Mucosa of descending colon (tissue), 3 donors: ENCODE measurements around the gene PLEKHD1. TPM values are rescaled to one million over a fixed set of nuclear protein-coding genes. Genes with fewer than 3 reads are reported as not detected.

Experiments
- ATAC-seq: fragments of 200-7000 bp; cut with Tn5 transposase; one replicate; pipeline ENCODE4 v1.9.1; 2020; ENCODE audit warnings: mild to moderate bottlenecking, moderate library complexity
- DNase-seq, 3 donors: peaks; one replicate each; pipeline ENCODE4 v3.0.0-alpha.2; 2020
- H3K36me3 ChIP-seq: fragments of 200-600 bp; one replicate; pipeline ENCODE4 v1.8.0; 2021; ENCODE audit warnings: low read depth, mild to moderate bottlenecking
- H3K4me1 ChIP-seq: fragments of 200-600 bp; one replicate; pipeline ENCODE4 v1.8.0; 2021; ENCODE audit warnings: low read depth, mild to moderate bottlenecking
- H3K4me3 ChIP-seq: fragments of 200-600 bp; one replicate; pipeline ENCODE4 v1.8.0; 2021; ENCODE audit warnings: mild to moderate bottlenecking
- H3K9me3 ChIP-seq: fragments of 200-600 bp; one replicate; pipeline ENCODE4 v1.8.0; 2021; ENCODE audit warnings: mild to moderate bottlenecking
- intact Hi-C, 2 donors: fragments of 100-400 bp; cut with DNase I in 1 of 2; cut with micrococcal nuclease in 1 of 2; formaldehyde crosslinking; loops; one replicate each; pipeline versions ENCODE4 v1.11.0 to v1.11.1; 2022; cut with DNase I, micrococcal nuclease
- total RNA-seq, 3 donors: library from RNA; stranded (reverse); fragmentation: NEBNext Ultra II Directional in 2 of 3; extraction: Animal tissue kit (Norgen Biotek cat#: 25700) in 2 of 3; gene quantifications; one replicate each; pipeline versions ENCODE4 v1.2.1 to v1.2.4, GENCODE V29; 2021 to 2023
- TF ChIP-seq, protein P1 (sequence below): fragments of 200-600 bp; IDR thresholded peaks from one replicate; pipeline ENCODE4 v1.8.0; 2022; ENCODE audit warnings: antibody characterized with exemption, mild to moderate bottlenecking
- donor health status: DM: no; HTN: no; CAD: no; lungs with moderate emphysema.
- donor health status: DM: no; HTN: no; CAD: no.
- donor health status: DM: no; HTN: yes; CAD: no.

The PLEKHD1 gene
- total RNA-seq, 3 donors from 2014 or later, result 0.06 to 0.14 TPM; not detected in 1

DNA sequence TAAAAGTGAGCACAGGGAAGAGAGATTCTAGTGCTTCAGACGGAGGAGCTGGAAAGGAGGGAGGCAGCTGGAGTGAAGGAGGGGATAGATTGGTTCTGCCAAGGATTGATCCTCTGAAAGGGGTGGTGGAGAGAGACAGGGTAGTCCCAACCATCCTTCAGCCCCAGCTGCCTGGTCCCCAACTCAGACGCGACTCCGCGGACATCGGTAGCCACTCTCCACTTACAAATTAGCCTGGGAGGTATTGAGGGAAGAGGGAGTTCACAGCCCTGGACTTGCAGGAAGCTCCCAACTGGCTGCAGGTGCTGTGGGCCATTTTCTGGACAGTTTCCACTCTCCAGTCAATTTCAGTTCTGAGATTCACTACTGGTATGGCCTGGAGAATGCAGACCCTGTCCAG, 1.2 kb downstream of the PLEKHD1 start:
- Histone ChIP-seq H3K9me3 (no peaks in the 10 kb centered on the region), H3K4me3 (no peak overlapping the region), H3K36me3 (no peaks in the 10 kb centered on the region), H3K4me1 (peaks cover 12% of the 10 kb centered on the region)
- TF ChIP-seq, protein P1, sequence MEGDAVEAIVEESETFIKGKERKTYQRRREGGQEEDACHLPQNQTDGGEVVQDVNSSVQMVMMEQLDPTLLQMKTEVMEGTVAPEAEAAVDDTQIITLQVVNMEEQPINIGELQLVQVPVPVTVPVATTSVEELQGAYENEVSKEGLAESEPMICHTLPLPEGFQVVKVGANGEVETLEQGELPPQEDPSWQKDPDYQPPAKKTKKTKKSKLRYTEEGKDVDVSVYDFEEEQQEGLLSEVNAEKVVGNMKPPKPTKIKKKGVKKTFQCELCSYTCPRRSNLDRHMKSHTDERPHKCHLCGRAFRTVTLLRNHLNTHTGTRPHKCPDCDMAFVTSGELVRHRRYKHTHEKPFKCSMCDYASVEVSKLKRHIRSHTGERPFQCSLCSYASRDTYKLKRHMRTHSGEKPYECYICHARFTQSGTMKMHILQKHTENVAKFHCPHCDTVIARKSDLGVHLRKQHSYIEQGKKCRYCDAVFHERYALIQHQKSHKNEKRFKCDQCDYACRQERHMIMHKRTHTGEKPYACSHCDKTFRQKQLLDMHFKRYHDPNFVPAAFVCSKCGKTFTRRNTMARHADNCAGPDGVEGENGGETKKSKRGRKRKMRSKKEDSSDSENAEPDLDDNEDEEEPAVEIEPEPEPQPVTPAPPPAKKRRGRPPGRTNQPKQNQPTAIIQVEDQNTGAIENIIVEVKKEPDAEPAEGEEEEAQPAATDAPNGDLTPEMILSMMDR, result no peak
- intact Hi-C loops, result no loop called here
- ATAC-seq (no peak), DNase-seq (no peak)

DNA sequence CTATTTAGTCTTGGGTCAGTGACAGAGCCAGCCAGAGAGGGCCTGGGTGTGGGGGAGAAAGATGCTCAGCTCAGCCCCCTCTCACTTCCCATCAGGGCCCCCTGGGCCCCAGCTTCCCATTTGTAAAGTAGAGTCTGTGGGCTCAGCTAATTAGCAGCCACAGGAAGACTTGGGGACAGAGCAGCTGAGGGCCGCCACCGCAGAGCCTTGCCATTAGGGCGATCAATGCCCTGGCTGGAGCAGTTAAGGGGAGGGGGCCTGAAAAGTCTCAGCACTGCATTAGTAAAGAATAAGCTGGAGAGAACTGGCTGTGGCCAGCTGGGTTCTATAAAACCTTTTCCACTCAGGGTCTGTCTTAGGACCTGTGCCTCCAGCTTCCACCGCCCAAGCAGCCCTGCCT, 2.7 kb downstream of the PLEKHD1 start:
- intact Hi-C loops, result no loop called here
- Histone ChIP-seq H3K4me3 (no peak overlapping the region), H3K36me3 (no peaks in the 10 kb centered on the region), H3K9me3 (no peaks in the 10 kb centered on the region), H3K4me1 (peaks cover 12% of the 10 kb centered on the region)
- no peak for ATAC-seq
- no peak for DNase-seq
- TF ChIP-seq, protein P1, result no peak

DNA sequence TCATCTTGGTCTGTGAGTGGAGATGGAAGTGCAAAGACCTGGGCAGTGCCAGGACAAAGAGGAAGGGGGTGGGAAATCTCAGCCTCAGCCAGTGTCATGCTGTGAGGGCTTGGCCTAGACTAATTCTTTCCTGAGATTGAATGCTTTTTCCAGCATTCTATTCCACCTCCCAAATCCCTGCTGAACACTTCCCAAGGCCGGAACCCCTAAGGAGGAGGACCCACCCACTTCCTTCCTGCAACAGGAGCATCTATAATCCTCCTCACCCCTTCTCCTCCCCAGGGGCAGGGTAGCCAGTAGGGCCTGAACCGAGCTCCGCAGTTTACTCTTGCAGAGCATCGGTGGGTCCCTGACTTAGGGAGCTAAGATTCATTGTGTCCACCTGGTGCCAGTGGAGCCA, 3.2 kb downstream of the PLEKHD1 start:
- ATAC-seq (no peak), DNase-seq (no peak)
- Histone ChIP-seq H3K36me3 (no peaks in the 10 kb centered on the region), H3K4me3 (no peak overlapping the region), H3K9me3 (no peaks in the 10 kb centered on the region), H3K4me1 (peaks cover 12% of the 10 kb centered on the region)
- intact Hi-C loops, result no loop called here
- TF ChIP-seq, protein P1, result no peak

DNA sequence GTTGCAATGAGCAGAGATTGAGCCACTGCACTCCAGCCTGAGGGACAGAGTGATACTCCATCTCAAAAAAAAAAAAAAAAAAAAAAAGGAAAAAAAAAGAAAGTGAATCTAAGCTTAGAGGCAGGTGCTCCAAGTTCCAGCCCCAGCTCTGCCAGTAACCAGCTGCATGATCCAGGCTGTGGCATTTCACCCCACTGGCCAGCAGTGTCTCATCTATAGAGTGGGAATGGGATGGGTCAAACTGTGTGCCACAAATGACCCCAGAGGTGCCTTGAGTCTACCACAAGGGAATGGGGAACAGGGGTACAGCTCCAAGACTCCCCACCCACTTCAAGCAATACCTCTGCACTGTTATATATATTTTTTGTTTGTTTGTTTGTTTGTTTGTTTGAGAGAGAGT, 5.0 kb downstream of the PLEKHD1 start:
- H3K9me3 ChIP-seq, result no peaks in the 10 kb centered on the region
- peaks cover 5% of the 10 kb centered on the region for H3K4me1 ChIP-seq
- no peak for ATAC-seq
- TF ChIP-seq, protein P1, result no peak
- no peaks in the 10 kb centered on the region for H3K36me3 ChIP-seq
- H3K4me3 ChIP-seq, result no peak overlapping the region
- no peak for DNase-seq
- intact Hi-C loops, result no loop called here

DNA sequence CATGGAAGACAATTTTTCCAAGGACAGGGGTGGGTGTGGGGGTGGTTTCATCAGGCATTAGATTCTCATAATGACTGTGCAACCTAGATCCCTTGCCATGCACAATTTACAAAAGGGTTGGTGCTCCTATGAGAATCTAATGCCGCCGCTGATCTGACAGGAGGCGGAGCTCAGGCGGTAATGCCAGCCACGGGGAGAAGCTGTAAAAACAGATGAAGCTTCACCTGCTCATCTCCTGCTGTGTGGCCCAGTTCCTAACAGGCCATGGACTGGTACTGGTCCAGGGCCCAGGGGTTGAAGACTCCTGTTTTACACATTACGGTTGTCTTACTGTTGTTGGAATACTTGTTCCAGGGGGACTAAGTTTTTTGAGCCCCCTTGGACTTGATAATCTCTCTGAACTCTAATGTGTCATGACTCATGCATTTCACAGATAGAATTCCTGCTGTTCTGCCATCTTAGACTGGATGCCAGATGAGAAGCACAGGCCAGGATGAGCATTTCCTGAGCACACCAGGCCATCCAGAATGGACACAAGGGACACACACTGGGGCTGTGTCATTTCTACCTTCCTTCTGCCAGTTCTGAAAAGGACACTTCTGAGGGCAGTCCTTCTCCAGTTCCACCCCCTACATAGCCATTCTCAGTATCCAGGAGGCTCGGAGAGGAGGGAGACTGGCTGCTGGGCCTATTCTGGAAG, 5.8 kb downstream of the PLEKHD1 start:
- ATAC-seq (no peak), DNase-seq (no peak)
- TF ChIP-seq, protein P1, result no peak
- Histone ChIP-seq H3K36me3 (no peaks in the 10 kb centered on the region), H3K9me3 (no peaks in the 10 kb centered on the region), H3K4me3 (no peak overlapping the region), H3K4me1 (no peaks in the 10 kb centered on the region)
- intact Hi-C loops, result no loop called here

DNA sequence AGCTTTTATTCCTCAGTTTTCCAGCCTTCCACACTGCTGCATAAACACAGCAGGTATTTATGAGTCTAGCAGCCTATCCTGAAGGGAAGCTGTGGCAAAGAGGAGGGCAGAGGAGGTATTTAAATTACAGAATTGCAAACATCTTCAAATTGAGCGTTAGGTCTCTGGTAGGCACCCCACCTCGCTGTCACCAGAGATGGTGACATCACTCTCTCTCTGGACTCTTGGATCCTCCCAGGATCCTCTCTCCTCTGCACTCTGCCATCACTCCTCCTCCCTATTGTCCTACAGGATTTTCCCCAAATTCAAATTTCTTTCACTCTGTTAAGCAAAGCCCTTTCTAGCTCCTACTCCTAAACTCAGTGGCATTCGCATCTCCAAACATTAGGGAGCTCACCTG, 6.7 kb downstream of the PLEKHD1 start:
- no peaks in the 10 kb centered on the region for H3K36me3 ChIP-seq
- no peak for DNase-seq
- H3K4me1 ChIP-seq, result no peaks in the 10 kb centered on the region
- TF ChIP-seq, protein P1, result no peak
- H3K9me3 ChIP-seq, result no peaks in the 10 kb centered on the region
- H3K4me3 ChIP-seq, result no peak overlapping the region
- no peak for ATAC-seq
- intact Hi-C loops, result no loop called here
